DOHH2 (cell line): ENCODE data around the gene ANO9.

Experiments
- H3F3A ChIP-seq: fragments of 200-600 bp; sonication (generic), shearing (Covaris generic); 2 replicates; pipeline ENCODE4 v1.6.0; 2016; ENCODE audit warnings: antibody characterized with exemption, mild to moderate bottlenecking; ENCODE audit not compliant: control insufficient read depth, insufficient read depth
- H3K27ac ChIP-seq: fragments of 200-600 bp; sonication (generic); 2 replicates; pipeline ENCODE4 v1.5.1; 2014; ENCODE audit warnings: low read depth, mild to moderate bottlenecking, low read length, moderate library complexity
- H3K27me3 ChIP-seq: fragments of 200-600 bp; sonication (generic); 2 replicates; pipeline ENCODE4 v1.6.1; 2014; ENCODE audit warnings: mild to moderate bottlenecking, low read length, mixed read lengths; ENCODE audit not compliant: control insufficient read depth
- H3K36me3 ChIP-seq: fragments of 200-600 bp; sonication (generic); 2 replicates; pipeline ENCODE4 v1.6.1; 2014; ENCODE audit warnings: mild to moderate bottlenecking, low read length, moderate library complexity, mixed read lengths; ENCODE audit not compliant: control insufficient read depth
- H3K4me1 ChIP-seq: fragments of 200-600 bp; sonication (generic); 2 replicates; pipeline ENCODE4 v1.6.1; 2014; ENCODE audit warnings: mild to moderate bottlenecking, low read length, mixed read lengths; ENCODE audit not compliant: control insufficient read depth
- H3K4me2 ChIP-seq: fragments of 200-600 bp; sonication (generic); 2 replicates; pipeline ENCODE4 v1.6.0; 2014; ENCODE audit warnings: mild to moderate bottlenecking, low read length, moderate library complexity
- H3K4me3 ChIP-seq: fragments of 200-600 bp; sonication (generic); 2 replicates; pipeline ENCODE4 v1.5.1; 2014; ENCODE audit warnings: mild to moderate bottlenecking, low read length, mixed read lengths
- H3K79me2 ChIP-seq: fragments of 200-600 bp; sonication (generic); 2 replicates; pipeline ENCODE4 v1.6.1; 2014; ENCODE audit warnings: mild to moderate bottlenecking, low read length, mixed read lengths; ENCODE audit not compliant: control insufficient read depth
- H3K9me2 ChIP-seq: fragments of 200-600 bp; sonication (generic); replicated peaks from 2 replicates; pipeline ENCODE4 v1.6.1; 2014; ENCODE audit warnings: mild to moderate bottlenecking, low read length, mixed read lengths; ENCODE audit not compliant: control insufficient read depth
- H3K9me3 ChIP-seq: fragments of 200-600 bp; sonication (generic); 2 replicates; pipeline ENCODE4 v1.6.1; 2014; ENCODE audit warnings: antibody characterized with exemption, low read length, mixed read lengths; ENCODE audit not compliant: control insufficient read depth, insufficient read depth
- H4K20me1 ChIP-seq: fragments of 200-600 bp; sonication (generic); 2 replicates; pipeline ENCODE4 v1.6.0; 2014; ENCODE audit warnings: low read depth, mild to moderate bottlenecking, antibody characterized with exemption, low read length, moderate library complexity; ENCODE audit not compliant: control insufficient read depth, insufficient read depth
- EZH2phosphoT487 ChIP-seq: fragments of 200-600 bp; sonication (generic); IDR thresholded peaks from 2 replicates; pipeline ENCODE4 v1.6.1; 2017; ENCODE audit warnings: borderline replicate concordance, mild to moderate bottlenecking, antibody characterized with exemption, low read length, moderate library complexity, mixed read lengths
- TF ChIP-seq, protein P1 (sequence below): fragments of 200-600 bp; sonication (generic); IDR thresholded peaks from one replicate; pipeline ENCODE4 v1.5.1; 2014; ENCODE audit warnings: antibody characterized with exemption, mild to moderate bottlenecking, low read depth, low read length; ENCODE audit not compliant: poor library complexity, severe bottlenecking

The ANO9 gene

DNA sequence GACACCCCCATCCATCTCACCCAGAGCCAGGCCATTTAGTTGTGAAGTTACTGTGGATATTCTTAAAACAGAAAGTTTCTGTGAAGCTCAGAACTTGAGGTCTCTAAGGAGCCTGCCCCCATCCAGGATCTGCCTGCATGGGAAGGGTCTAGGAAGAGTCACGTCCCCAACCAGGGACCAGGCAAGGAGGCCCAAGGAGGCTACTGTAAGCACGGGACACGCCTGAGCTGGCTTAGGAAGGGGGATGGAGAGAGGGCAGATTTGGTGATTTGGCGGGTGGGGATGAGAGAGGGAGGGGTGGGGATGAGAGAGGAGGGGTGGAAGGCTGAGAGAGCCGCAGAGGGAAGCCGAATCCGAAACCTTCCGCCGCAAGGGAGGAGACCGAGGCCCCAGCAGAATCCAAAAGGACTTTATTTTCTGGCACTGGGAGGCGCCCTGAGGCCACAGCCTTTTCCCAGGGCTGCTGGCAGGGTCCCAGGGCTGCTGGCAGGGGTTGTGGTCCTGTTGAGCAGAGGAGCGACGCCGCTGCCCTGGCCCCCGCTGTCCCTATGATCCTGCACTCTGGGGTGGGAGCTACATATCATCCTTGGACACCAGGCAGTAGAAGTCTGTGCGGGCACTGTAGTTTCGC lies 36.4 kb downstream of the ANO9 start:
- no peaks in the 10 kb centered on the region for H3K27me3 ChIP-seq
- no peaks in the 10 kb centered on the region for H3K36me3 ChIP-seq
- peaks cover 12% of the 10 kb centered on the region for H3K4me1 ChIP-seq
- H3K27ac ChIP-seq: no peak overlapping the region
- no peaks in the 10 kb centered on the region for H3K79me2 ChIP-seq
- H3K4me3 ChIP-seq: no peak overlapping the region
- TF ChIP-seq, protein P1, sequence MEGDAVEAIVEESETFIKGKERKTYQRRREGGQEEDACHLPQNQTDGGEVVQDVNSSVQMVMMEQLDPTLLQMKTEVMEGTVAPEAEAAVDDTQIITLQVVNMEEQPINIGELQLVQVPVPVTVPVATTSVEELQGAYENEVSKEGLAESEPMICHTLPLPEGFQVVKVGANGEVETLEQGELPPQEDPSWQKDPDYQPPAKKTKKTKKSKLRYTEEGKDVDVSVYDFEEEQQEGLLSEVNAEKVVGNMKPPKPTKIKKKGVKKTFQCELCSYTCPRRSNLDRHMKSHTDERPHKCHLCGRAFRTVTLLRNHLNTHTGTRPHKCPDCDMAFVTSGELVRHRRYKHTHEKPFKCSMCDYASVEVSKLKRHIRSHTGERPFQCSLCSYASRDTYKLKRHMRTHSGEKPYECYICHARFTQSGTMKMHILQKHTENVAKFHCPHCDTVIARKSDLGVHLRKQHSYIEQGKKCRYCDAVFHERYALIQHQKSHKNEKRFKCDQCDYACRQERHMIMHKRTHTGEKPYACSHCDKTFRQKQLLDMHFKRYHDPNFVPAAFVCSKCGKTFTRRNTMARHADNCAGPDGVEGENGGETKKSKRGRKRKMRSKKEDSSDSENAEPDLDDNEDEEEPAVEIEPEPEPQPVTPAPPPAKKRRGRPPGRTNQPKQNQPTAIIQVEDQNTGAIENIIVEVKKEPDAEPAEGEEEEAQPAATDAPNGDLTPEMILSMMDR: no peak
- no peak for TF ChIP-seq EZH2phosphoT487
- peaks cover 3% of the 10 kb centered on the region; the same call in 1 of the 2 replicates for H3K9me3 ChIP-seq
- H3K9me2 ChIP-seq: no peaks in the 10 kb centered on the region
- no peaks in the 10 kb centered on the region for H3F3A ChIP-seq
- no peak overlapping the region for H3K4me2 ChIP-seq
- no peaks in the 10 kb centered on the region for H4K20me1 ChIP-seq

DNA sequence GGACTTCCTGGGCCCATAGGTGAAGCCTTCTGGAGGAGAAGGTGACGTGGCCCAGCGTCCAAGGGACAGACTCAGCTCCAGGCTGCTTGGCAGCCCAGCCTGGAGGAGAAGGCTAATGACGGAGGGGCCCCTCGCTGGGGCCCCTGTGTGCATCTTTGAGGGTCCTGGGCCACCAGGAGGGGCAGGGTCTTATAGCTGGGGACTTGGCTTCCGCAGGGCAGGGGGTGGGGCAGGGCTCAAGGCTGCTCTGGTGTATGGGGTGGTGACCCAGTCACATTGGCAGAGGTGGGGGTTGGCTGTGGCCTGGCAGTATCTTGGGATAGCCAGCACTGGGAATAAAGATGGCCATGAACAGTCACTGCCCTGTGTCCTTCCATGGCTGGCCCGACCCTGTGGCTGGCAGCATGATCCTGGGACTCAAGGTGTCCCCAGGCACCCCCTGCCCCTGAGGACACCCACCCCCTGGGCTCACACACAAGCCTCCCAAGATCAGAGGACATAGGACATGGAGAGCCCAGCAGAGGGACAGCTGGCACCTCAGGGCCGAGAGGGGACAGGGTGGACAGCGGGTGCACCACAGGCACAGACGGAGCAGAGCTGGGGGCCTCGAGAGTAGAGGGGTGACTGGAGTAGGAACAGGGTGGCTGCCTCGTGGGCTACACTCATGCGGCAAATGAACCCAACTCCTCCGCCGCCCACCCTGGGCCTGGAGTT lies 37.1 kb downstream of the ANO9 start:
- no peaks in the 10 kb centered on the region for H3K9me2 ChIP-seq
- no peaks in the 10 kb centered on the region for H3K27me3 ChIP-seq
- peaks cover 10% of the 10 kb centered on the region; the same call in 1 of the 2 replicates for H3K9me3 ChIP-seq
- H3F3A ChIP-seq: no peaks in the 10 kb centered on the region
- H3K4me3 ChIP-seq: no peak overlapping the region
- H4K20me1 ChIP-seq: no peaks in the 10 kb centered on the region
- H3K36me3 ChIP-seq: no peaks in the 10 kb centered on the region
- H3K27ac ChIP-seq: no peak overlapping the region
- no peak overlapping the region for H3K4me2 ChIP-seq
- H3K4me1 ChIP-seq: peaks cover 12% of the 10 kb centered on the region
- no peak for TF ChIP-seq EZH2phosphoT487
- TF ChIP-seq, protein P1: no peak
- no peaks in the 10 kb centered on the region for H3K79me2 ChIP-seq

DNA sequence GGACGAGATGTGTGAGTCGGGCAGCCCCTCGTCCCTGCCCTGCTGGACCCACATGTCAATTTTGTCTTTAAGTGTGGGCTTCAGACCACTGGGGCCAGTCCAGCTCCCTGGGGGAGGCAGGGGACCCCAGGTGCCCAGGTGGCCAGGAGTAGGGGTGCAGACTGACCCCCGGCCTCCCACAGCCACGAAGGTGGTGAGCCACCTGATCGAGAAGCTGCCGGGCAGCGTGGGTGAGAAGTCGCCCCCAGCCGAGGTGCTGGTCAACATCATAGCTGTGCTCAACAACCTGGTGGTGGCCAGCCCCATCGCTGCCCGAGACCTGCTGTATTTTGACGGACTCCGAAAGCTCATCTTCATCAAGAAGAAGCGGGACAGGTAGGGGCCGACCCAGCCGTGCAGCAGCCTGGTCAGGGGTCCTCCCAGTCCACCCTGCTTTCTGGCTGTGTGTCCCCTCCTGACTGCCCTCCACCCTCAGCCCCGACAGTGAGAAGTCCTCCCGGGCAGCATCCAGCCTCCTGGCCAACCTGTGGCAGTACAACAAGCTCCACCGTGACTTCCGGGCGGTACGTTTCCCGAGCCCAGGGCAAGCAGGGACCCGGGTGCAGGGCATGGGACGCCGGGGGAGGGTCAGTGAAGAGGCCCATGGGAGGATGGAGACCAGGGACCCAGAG lies 37.9 kb downstream of the ANO9 start:
- Histone ChIP-seq H3K36me3 (no peaks in the 10 kb centered on the region), H3K4me2 (no peak overlapping the region), H3K79me2 (no peaks in the 10 kb centered on the region), H3K4me1 (peaks cover 12% of the 10 kb centered on the region), H3K4me3 (no peak overlapping the region), H3K9me3 (peaks cover 13% of the 10 kb centered on the region; the same call in 1 of the 2 replicates), H3K27me3 (no peaks in the 10 kb centered on the region), H3K9me2 (no peaks in the 10 kb centered on the region), H3F3A (no peaks in the 10 kb centered on the region), H4K20me1 (no peaks in the 10 kb centered on the region), H3K27ac (no peak overlapping the region)
- TF ChIP-seq EZH2phosphoT487: no peak
- TF ChIP-seq, protein P1: no peak
